Measurements from ENCODE around the gene ZFYVE1. TPM values are rescaled to one million over a fixed set of nuclear protein-coding genes. Genes with fewer than 3 reads are reported as not detected.
"Not testable (repeated sequence)": the region's sequence is repeated elsewhere in the genome, so short reads cannot be mapped to it uniquely, and the experiment has no call there.

The ZFYVE1 gene
- total RNA-seq, 1 experiment from 2014 or later: 6.6 TPM

GRCh38 chr14:72961579-72962335 lies 65.1 kb downstream of the ZFYVE1 start:
- peak; percentile 61 for DNase-seq (ENCODE audit: low read depth)

GRCh38 chr14:72961016-72961415 lies 65.9 kb downstream of the ZFYVE1 start:
- DNase-seq (ENCODE audit: low read depth): not testable (repeated sequence)

- no peak for DNase-seq (ENCODE audit: low read depth)
Observed at GRCh38 chr14:72958548-72958947, 68.4 kb downstream of the ZFYVE1 start.

GRCh38 chr14:72957213-72957612 lies 69.7 kb downstream of the ZFYVE1 start:
- DNase-seq (ENCODE audit: low read depth): no peak

- not testable (repeated sequence) for DNase-seq (ENCODE audit: low read depth)
Observed at GRCh38 chr14:72956741-72957140, 70.2 kb downstream of the ZFYVE1 start.

- DNase-seq (ENCODE audit: low read depth): no peak
Observed at GRCh38 chr14:72952171-72952570, 74.7 kb downstream of the ZFYVE1 start.

GRCh38 chr14:72948481-72949138 lies 78.3 kb downstream of the ZFYVE1 start:
- peak; percentile 74 for DNase-seq (ENCODE audit: low read depth)

GRCh38 chr14:72947366-72948160 lies 79.3 kb downstream of the ZFYVE1 start:
- DNase-seq (ENCODE audit: low read depth): peak; percentile 64

GRCh38 chr14:72946491-72946890 lies 80.4 kb downstream of the ZFYVE1 start:
- peak; percentile 78 for DNase-seq (ENCODE audit: low read depth)

- no peak for DNase-seq (ENCODE audit: low read depth)
Observed at GRCh38 chr14:72945356-72946027, 81.4 kb downstream of the ZFYVE1 start.

GRCh38 chr14:72943876-72944430 lies 83.0 kb downstream of the ZFYVE1 start:
- DNase-seq (ENCODE audit: low read depth): no peak

GRCh38 chr14:72942934-72943333 lies 84.0 kb downstream of the ZFYVE1 start:
- no peak for DNase-seq (ENCODE audit: low read depth)

GRCh38 chr14:72941286-72941985 lies 85.5 kb downstream of the ZFYVE1 start:
- no peak for DNase-seq (ENCODE audit: low read depth)

- no peak for DNase-seq (ENCODE audit: low read depth)
Observed at GRCh38 chr14:72939630-72940029, 87.3 kb downstream of the ZFYVE1 start.

GRCh38 chr14:72932893-72933292 lies 94.0 kb downstream of the ZFYVE1 start:
- no peak for DNase-seq (ENCODE audit: low read depth)

GRCh38 chr14:72929316-72930080 lies 97.4 kb downstream of the ZFYVE1 start:
- DNase-seq (ENCODE audit: low read depth): no peak

- no peak for DNase-seq (ENCODE audit: low read depth)
Observed at GRCh38 chr14:72928872-72929271, 98.0 kb downstream of the ZFYVE1 start.

- DNase-seq (ENCODE audit: low read depth): peak; percentile 94
Observed at GRCh38 chr14:72926292-72927028, 100.4 kb downstream of the ZFYVE1 start, which contains the start of gene DCAF4. DCAF4 (plus strand) TSS chr14:72926464; CDS start chr14:72937979, 11,515 bp downstream.

- no peak for DNase-seq (ENCODE audit: low read depth)
Observed at GRCh38 chr14:72925815-72926291, 101.1 kb downstream of the ZFYVE1 start.

Data from HT1080 (cell line).